Central memory CD8-positive, alpha-beta T cell (primary cell): ENCODE results near the gene UBE2E3.
"Not testable (repeated sequence)": the region's sequence is repeated elsewhere in the genome, so short reads cannot be mapped to it uniquely, and the experiment has no call there.

Source experiments
- ATAC-seq: fragments of 150-1000 bp; cut with Tn5 transposase; replicated peaks from 2 replicates; pipeline ENCODE4 v1.10.0; 2022; ENCODE audit warnings: mild to moderate bottlenecking, moderate FRiP score, moderate number of reproducible peaks; ENCODE audit not compliant: poor library complexity, severe bottlenecking; ENCODE audit errors: extremely low read depth
- DNase-seq, 2 donors: peaks; one replicate each; pipeline ENCODE4 v3.0.0; 2021; ENCODE audit warnings: low spot score in 2 of 2
- H3K27ac Mint-ChIP-seq: one replicate; pipeline ENCODE4 v1.8.0; 2022; ENCODE audit warnings: low read depth, mild to moderate bottlenecking, moderate library complexity, mixed read lengths
- H3K27me3 Mint-ChIP-seq: one replicate; pipeline ENCODE4 v1.8.0; 2022; ENCODE audit warnings: mixed read lengths
- H3K36me3 Mint-ChIP-seq: one replicate; pipeline ENCODE4 v1.8.0; 2022; ENCODE audit warnings: mild to moderate bottlenecking, moderate library complexity, mixed read lengths; ENCODE audit not compliant: insufficient read depth
- H3K4me1 Mint-ChIP-seq: one replicate; pipeline ENCODE4 v1.8.0; 2022; ENCODE audit warnings: mixed read lengths
- H3K4me3 Mint-ChIP-seq: one replicate; pipeline ENCODE4 v1.8.0; 2022; ENCODE audit warnings: mild to moderate bottlenecking, moderate library complexity, mixed read lengths
- H3K9me3 Mint-ChIP-seq: one replicate; pipeline ENCODE4 v1.8.0; 2022; ENCODE audit warnings: mixed read lengths

Gene UBE2E3

DNA sequence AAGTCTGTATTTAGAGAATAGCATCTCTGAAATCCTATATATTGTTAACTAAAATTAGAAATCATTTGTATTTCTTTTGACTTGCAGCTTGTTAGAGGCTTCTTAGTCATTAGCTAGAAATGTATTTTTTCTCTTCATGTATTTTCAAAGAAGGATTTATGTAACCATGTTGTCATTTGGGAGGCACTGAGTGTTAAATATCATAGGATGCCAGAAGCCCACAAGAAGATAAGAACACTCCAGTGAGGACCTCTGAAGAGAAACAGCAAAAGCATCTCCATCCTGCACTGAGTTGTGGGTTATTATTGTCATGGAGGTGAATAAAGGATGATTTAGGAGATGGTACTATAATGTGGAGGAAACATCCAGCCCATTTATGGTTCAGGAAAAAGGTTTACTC, 93.5 kb downstream of the UBE2E3 start:
- Mint-ChIP-seq H3K4me1 (no peaks in the 10 kb centered on the region), H3K27me3 (no peaks in the 10 kb centered on the region), H3K9me3 (no peaks in the 10 kb centered on the region), H3K27ac (no peak overlapping the region), H3K36me3 (peaks cover 3% of the 10 kb centered on the region), H3K4me3 (no peak overlapping the region)
- ATAC-seq (no peak), DNase-seq (no peak)

DNA sequence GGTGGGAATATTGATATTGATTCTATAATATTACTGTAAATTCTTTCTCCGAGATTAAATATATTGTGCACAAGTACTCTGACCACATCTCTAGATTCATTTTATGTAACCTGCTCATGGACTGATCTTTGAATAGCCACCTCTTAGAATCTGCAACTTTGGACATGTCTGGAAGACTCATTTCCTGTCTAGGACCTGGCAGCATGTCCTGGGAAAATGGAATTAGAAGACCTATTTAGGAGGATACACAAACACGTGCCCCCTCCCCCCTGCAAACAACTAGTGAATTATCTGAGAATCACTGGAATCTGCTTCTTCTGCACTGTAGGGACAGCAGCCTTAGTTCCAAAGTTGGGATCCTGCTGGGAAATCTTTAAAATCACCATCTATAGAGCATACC, 94.1 kb downstream of the UBE2E3 start:
- H3K9me3 Mint-ChIP-seq = no peaks in the 10 kb centered on the region
- DNase-seq (no peak), ATAC-seq (no peak)
- peaks cover 3% of the 10 kb centered on the region for H3K36me3 Mint-ChIP-seq
- H3K4me3 Mint-ChIP-seq = no peak overlapping the region
- H3K4me1 Mint-ChIP-seq = no peaks in the 10 kb centered on the region
- H3K27me3 Mint-ChIP-seq = no peaks in the 10 kb centered on the region
- no peak overlapping the region for H3K27ac Mint-ChIP-seq

DNA sequence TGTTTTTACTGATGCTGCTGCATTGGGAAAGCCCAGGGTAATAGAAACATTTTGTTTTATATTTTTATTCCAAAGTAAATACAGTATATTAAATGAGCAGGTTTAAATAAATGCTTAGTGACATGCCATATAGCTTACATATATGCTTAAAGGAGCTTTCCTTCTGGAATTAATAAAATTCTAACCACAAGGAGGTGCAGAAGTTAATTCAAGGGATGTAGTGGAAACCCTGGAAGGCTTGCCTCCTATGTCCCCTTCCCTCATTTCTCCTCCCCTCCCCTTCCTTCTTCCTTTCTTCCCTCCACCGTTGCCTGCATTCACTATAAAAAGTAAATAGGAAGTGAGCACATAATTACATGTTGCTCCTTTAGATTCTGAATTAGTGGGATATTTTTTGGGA, 96.3 kb downstream of the UBE2E3 start:
- H3K27me3 Mint-ChIP-seq = no peaks in the 10 kb centered on the region
- peak overlapping the region; percentile 38 for H3K27ac Mint-ChIP-seq
- no peaks in the 10 kb centered on the region for H3K4me1 Mint-ChIP-seq
- ATAC-seq (no peak), DNase-seq (no peak)
- no peaks in the 10 kb centered on the region for H3K9me3 Mint-ChIP-seq
- peaks cover 3% of the 10 kb centered on the region for H3K36me3 Mint-ChIP-seq
- H3K4me3 Mint-ChIP-seq = no peak overlapping the region

DNA sequence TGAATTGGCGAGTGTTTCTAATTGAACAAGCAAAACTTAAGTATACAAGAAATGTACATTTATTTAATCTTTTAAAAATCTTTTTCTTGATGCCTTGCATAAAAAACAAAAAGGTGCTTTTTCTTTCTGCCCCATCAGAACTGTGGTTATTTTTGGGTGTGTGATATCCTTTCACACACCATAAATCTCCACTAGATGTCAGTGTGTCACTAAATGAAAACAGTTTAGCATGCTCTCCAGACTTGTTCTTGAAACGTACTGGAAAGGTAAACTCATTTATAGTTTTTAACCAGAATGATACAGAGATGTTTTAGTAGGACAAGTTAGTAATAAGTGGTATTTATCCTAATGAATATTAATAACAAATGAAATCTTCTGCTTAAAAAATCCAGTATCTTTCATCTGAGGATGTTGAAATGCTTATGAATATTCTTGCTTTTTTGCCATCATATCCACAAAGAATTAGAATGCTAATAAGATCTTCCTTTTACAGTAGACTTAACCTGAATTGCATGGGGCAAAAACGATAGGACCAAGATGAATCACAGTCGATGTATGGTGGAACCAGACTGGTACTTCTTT, 96.8 kb downstream of the UBE2E3 start:
- no peaks in the 10 kb centered on the region for H3K9me3 Mint-ChIP-seq
- H3K4me1 Mint-ChIP-seq = no peaks in the 10 kb centered on the region
- H3K27me3 Mint-ChIP-seq = no peaks in the 10 kb centered on the region
- no peak overlapping the region for H3K4me3 Mint-ChIP-seq
- peaks cover 3% of the 10 kb centered on the region for H3K36me3 Mint-ChIP-seq
- DNase-seq (peak in 1 of 2 donors; percentile 28), ATAC-seq (peak; percentile 81)
- H3K27ac Mint-ChIP-seq = peak overlapping the region; percentile 38

DNA sequence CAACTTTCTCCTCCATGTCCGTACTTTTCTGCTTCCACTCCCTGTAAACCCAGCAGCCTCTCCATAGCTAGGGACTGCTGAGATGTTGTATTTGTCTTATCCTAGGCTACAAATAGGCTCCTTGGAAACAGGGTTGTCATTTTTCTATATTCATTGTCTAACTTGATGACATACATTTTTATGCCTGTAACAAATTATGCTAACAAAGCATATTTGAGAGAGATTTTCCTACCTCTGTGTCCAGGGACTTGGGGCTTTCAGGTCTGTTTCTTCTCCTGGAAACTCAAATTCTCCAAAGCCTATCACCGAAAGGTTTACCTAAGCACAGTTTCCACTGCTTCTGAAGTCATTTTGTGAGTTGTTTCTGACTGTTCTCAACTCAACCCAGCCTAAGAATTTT, 102.7 kb downstream of the UBE2E3 start:
- Mint-ChIP-seq H3K36me3 (no peaks in the 10 kb centered on the region), H3K4me3 (no peak overlapping the region), H3K27ac (no peak overlapping the region), H3K27me3 (peaks cover 4% of the 10 kb centered on the region), H3K9me3 (no peaks in the 10 kb centered on the region), H3K4me1 (no peaks in the 10 kb centered on the region)
- DNase-seq (no peak), ATAC-seq (no peak)

DNA sequence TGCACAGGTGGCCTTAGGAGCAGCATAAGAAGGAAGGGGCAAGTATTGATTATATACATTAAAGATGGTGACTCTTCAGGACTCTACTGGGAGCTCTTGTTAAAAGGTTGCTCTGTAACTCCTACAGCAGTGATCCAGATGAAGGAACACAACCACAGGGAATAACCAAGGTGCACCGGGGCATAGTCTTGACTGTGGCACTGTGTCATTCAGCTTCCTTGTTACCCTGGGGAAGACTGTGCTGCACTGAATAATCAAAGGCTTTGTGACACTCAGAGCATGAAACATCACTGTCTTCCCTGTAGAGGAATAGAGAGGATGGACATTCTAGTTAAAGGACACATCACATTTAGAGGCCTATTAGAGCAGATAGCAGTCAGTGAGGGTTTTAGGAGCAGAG, 105.3 kb downstream of the UBE2E3 start:
- Mint-ChIP-seq H3K36me3 (no peaks in the 10 kb centered on the region), H3K27me3 (peaks cover 14% of the 10 kb centered on the region), H3K4me3 (no peak overlapping the region), H3K27ac (no peak overlapping the region), H3K9me3 (no peaks in the 10 kb centered on the region), H3K4me1 (no peaks in the 10 kb centered on the region)
- DNase-seq (no peak), ATAC-seq (no peak)

DNA sequence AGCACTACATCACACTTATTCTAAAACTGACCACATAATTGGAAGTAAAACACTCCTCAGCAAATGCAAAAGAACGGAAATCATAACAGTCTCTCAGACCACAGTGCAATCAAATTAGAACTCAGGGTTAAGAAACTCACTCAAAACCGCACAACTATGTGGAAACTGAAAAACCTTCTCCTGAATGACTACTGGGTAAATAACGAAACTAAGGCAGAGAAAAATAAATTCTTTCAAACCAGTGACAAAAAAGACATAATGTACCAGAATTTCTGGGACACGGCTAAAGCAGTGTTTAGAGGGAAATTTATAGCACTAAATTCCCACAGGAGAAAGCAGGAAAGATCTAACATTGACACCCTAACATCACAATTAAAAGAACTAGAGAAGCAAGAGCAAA, 111.5 kb downstream of the UBE2E3 start:
- H3K36me3 Mint-ChIP-seq, H3K9me3 Mint-ChIP-seq: not testable (repeated sequence)
- peak overlapping the region; percentile 73 for H3K27ac Mint-ChIP-seq

DNA sequence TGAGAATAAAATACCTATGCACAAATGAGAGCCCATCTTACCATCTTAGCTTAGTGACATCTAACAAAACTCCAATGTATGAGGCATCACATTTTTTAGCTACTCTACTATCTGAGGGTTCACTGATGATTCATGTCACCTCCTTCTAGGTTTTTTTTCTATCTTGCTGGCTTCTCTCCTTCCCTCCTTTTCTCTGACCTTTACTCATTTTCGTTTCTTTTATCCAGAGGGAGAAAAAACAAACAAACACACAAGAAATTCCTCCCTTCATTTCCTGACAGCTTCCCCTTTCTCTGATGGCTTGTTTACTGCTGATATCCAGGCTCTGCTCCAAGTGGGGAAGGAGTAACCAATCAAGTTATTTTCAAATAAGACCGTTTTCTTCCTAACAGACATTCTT, 115.1 kb downstream of the UBE2E3 start:
- DNase-seq (no peak), ATAC-seq (no peak)
- peaks cover 1% of the 10 kb centered on the region for H3K36me3 Mint-ChIP-seq
- no peaks in the 10 kb centered on the region for H3K27me3 Mint-ChIP-seq
- peaks cover 7% of the 10 kb centered on the region for H3K9me3 Mint-ChIP-seq
- H3K4me3 Mint-ChIP-seq = no peak overlapping the region
- no peak overlapping the region for H3K27ac Mint-ChIP-seq
- H3K4me1 Mint-ChIP-seq = peaks cover 13% of the 10 kb centered on the region

More for the DNA sequence above, 111.5 kb downstream of the UBE2E3 start:
- peak overlapping the region; percentile 27 for H3K4me3 Mint-ChIP-seq
- not testable (repeated sequence) for DNase-seq, ATAC-seq
- H3K4me1 Mint-ChIP-seq = peaks cover 13% of the 10 kb centered on the region
- peaks cover 14% of the 10 kb centered on the region for H3K27me3 Mint-ChIP-seq

DNA sequence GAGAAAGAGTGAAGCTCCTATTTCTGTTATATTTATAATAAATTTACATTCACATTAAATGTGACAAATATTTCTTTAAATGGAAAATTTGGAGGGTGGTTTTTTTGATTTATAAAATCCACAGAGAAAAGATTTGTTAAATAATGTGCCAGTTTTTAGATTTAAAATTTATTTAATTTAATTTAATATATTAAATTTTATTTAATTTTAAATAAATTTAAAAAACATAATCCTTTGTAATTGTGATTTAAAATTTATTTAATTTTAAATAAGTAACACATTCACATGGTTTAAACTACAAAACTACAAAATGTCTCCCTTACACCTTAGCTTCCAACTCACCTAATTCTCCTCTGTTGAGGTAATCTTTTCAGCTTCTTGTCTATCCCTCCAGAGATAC, 123.3 kb downstream of the UBE2E3 start:
- H3K27me3 Mint-ChIP-seq = no peaks in the 10 kb centered on the region
- no peak overlapping the region for H3K27ac Mint-ChIP-seq
- DNase-seq = no peak
- no peak for ATAC-seq
- H3K4me1 Mint-ChIP-seq = peaks cover 29% of the 10 kb centered on the region
- no peaks in the 10 kb centered on the region for H3K9me3 Mint-ChIP-seq
- H3K36me3 Mint-ChIP-seq = peaks cover 2% of the 10 kb centered on the region
- H3K4me3 Mint-ChIP-seq = no peak overlapping the region

DNA sequence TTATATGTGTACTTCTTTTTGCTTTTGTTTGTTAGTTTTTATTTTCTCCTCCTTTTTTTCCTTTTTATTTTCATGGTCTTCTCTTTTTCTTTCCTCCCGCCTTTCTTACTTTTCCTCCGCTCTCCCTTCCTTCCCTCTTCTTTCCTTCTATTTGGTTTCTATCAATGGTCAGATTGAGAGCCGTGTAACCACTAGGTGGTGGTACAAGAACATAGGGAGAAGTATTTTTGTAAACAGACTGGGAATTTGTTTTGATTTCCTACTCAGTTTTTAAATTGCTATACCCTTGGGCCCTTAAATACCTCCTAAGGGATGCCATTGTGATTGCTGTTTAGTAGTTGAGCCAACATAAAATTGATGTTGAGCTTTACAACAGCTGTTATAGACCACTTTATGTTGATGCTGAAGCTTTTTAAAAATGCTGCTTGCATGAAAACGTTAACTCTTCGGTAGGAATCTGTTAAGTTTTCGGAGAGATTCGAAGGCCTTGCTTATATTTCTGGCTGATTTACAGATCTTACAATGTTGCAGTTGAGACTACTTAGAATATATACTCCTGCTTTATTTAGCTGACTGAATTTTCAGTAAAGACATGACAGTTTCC, 124.2 kb downstream of the UBE2E3 start:
- H3K4me1 Mint-ChIP-seq = peaks cover 34% of the 10 kb centered on the region
- DNase-seq (no peak), ATAC-seq (no peak)
- H3K4me3 Mint-ChIP-seq = no peak overlapping the region
- peak overlapping the region; percentile 5 for H3K27ac Mint-ChIP-seq
- no peaks in the 10 kb centered on the region for H3K9me3 Mint-ChIP-seq
- H3K36me3 Mint-ChIP-seq = peaks cover 2% of the 10 kb centered on the region
- H3K27me3 Mint-ChIP-seq = no peaks in the 10 kb centered on the region

DNA sequence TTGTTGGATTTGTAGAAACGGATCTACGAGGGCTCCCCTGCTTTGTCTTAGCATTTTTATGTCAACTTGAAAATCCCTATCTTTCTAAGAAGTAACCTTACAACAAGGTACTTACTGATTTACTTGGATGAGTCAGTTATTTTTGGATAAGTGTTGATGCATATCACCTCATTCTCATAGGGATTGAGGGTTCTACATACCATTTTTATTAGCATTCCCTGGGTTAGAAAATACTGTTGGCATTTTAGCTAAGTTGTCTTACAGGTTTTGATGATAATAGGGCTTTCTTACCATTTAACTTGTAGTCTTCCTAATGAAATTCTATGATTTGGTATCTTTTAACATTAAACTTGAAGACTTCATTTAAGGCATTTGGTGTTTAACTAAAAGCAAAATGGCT, 125.2 kb downstream of the UBE2E3 start:
- Mint-ChIP-seq H3K36me3 (peaks cover 2% of the 10 kb centered on the region), H3K27me3 (no peaks in the 10 kb centered on the region), H3K9me3 (no peaks in the 10 kb centered on the region), H3K4me1 (peaks cover 34% of the 10 kb centered on the region), H3K27ac (no peak overlapping the region), H3K4me3 (no peak overlapping the region)
- DNase-seq (no peak), ATAC-seq (no peak)

DNA sequence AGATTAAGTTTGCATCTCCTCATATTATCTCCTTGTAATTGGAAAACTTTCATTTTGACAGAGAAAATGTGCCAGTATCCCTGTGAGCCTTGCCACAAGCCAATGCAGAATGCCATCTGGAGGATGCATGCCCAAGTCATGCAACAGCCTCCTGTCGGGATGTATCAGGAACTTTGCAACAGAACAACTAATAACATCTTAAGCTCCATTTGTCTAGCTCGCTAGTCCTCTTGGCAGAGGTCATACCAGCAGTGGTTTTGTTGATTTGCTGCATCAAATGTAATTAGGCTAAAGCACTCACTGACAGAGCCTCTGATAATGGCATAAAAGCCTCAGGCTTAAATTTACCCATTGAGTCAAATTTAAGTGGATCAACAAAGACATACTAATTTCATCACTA, 125.8 kb downstream of the UBE2E3 start:
- H3K4me1 Mint-ChIP-seq = peaks cover 34% of the 10 kb centered on the region
- H3K27ac Mint-ChIP-seq = no peak overlapping the region
- no peaks in the 10 kb centered on the region for H3K9me3 Mint-ChIP-seq
- H3K4me3 Mint-ChIP-seq = no peak overlapping the region
- H3K27me3 Mint-ChIP-seq = no peaks in the 10 kb centered on the region
- peaks cover 2% of the 10 kb centered on the region for H3K36me3 Mint-ChIP-seq
- DNase-seq (no peak), ATAC-seq (no peak)

DNA sequence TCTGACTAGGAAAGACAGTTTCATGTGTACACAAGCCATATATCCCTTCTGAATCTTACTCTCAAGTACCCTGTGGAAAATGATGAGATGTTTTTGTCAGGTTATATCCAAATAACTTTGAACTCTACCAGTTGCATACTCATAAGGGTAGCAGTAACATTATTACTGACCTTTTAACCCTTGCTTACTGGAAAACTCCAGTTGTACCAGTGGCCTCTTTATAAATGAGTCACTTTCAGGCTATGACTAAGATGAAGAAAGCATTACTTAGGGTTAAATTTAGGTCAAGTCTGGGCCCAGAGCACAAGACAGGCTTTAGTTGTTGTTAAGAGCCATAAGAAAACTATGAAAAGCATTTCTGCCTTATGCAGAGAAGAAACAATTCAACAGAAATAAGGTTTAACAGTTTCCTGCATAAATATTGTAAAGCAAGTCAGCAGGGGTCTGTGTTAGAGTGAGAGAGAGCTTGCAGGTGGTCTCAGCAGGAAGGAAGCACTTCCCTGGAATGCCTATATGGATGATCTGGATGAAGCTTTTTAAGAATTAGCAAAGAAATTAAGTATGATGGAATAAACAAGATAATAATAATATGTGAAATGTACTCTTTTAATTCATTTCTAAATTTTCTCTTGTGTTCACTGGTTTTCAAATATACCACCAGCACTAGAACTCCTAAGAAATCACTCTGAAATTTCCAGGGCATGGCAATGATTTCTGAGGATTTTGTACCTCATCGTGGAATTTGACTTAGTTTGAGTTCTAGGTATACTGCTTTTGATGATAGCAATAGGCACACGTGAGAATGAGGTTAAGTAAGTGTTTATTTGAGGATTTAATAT, 126.6 kb downstream of the UBE2E3 start:
- H3K36me3 Mint-ChIP-seq = peaks cover 2% of the 10 kb centered on the region
- DNase-seq (no peak), ATAC-seq (peak; percentile 58)
- H3K27ac Mint-ChIP-seq = peak overlapping the region; percentile 47
- no peaks in the 10 kb centered on the region for H3K27me3 Mint-ChIP-seq
- H3K4me3 Mint-ChIP-seq = peak overlapping the region; percentile 11
- H3K9me3 Mint-ChIP-seq = no peaks in the 10 kb centered on the region
- peaks cover 34% of the 10 kb centered on the region for H3K4me1 Mint-ChIP-seq
